ENCODE measurements around the gene PAQR9. TPM values are rescaled to one million over a fixed set of nuclear protein-coding genes. Genes with fewer than 3 reads are reported as not detected.

Gene PAQR9
- total and polyA plus RNA-seq, 2 donors (not counting 1 experiment from before 2014, with no cell fraction given) = not detected

GRCh38 chr3:142960322-142960850, 3.1 kb downstream of the PAQR9 start:
- no peak for TF ChIP-seq EZH2 (IDR thresholded peaks at IDR 0.05; ENCODE audit: borderline replicate concordance, insufficient read depth, low read depth, low read length, poor library complexity, severe bottlenecking)
- TF ChIP-seq CTCF (IDR thresholded peaks at IDR 0.05) = no peak
- H3K27me3 ChIP-seq (replicated peaks in 1 of 4; ENCODE audit: control extremely low read depth in 1 of 4, control insufficient read depth in 3 of 4, insufficient read depth in 4 of 4, low read length in 3 of 4) = peaks cover 0 to 38% (median 33%) of the 10 kb centered on the region in 4 experiments
- POLR2A ChIA-PET = no interaction called here
- Mint-ChIP-seq H3K4me1 (peaks cover 14% of the 10 kb centered on the region), H3K27me3 (peaks cover 61% of the 10 kb centered on the region), H3K27ac (no peak overlapping the region), H3K4me3 (no peak overlapping the region), H3K9me3 (ENCODE audit: insufficient read depth) (no peaks in the 10 kb centered on the region)
- peaks cover 0 to 10% (median 0%) of the 10 kb centered on the region in 3 donors for H3K9me3 ChIP-seq (ENCODE audit: control extremely low read depth in 1 of 3, control insufficient read depth in 2 of 3, insufficient read depth in 1 of 3, low read length in 2 of 3)
- intact Hi-C loops (cut with micrococcal nuclease) = no loop called here
- H3K4me1 ChIP-seq (ENCODE audit: control insufficient read depth in 2 of 2, insufficient read depth in 2 of 2, low read length in 2 of 2) = peaks cover 8 to 10% of the 10 kb centered on the region in 2 donors
- H3K36me3 ChIP-seq (replicated peaks in 1 of 2; ENCODE audit: control extremely low read depth in 1 of 2, control insufficient read depth in 1 of 2, extremely low read depth in 1 of 2, insufficient read depth in 2 of 2, low read length in 1 of 2) = no peaks in the 10 kb centered on the region
- DNase-seq (no peak), ATAC-seq (ENCODE audit: low read depth) (no peak)
- no peaks in the 10 kb centered on the region for H4K20me1 ChIP-seq (ENCODE audit: control insufficient read depth, insufficient read depth, low read length, poor library complexity, severe bottlenecking)
- H3K79me2 ChIP-seq (ENCODE audit: control insufficient read depth, insufficient read depth, low read length) = no peaks in the 10 kb centered on the region
- H2AFZ ChIP-seq (ENCODE audit: insufficient read depth, low read depth, low read length, poor library complexity, severe bottlenecking) = no peak overlapping the region
- CTCF ChIA-PET = no interaction called here
- no peak overlapping the region for H3K4me3 ChIP-seq (ENCODE audit: control extremely low read depth in 1 of 5, extremely low read depth in 1 of 5, insufficient read depth in 1 of 5, low read depth in 2 of 5, low read length in 4 of 5)
- no CpG with 5 or more reads among the region's 1 CpG for WGBS (ENCODE audit: insufficient coverage)
- H3K9ac ChIP-seq (ENCODE audit: low read length) = no peak overlapping the region
- no peak overlapping the region for H3K4me2 ChIP-seq (replicated peaks; ENCODE audit: low read depth, low read length, poor library complexity, severe bottlenecking)
- H3K27ac ChIP-seq (ENCODE audit: low read length in 2 of 2) = no peak overlapping the region

- Mint-ChIP-seq H3K27me3 (peaks cover 62% of the 10 kb centered on the region), H3K4me1 (peaks cover 11% of the 10 kb centered on the region), H3K4me3 (no peak overlapping the region), H3K27ac (no peak overlapping the region), H3K9me3 (ENCODE audit: insufficient read depth) (no peaks in the 10 kb centered on the region)
- no peak for TF ChIP-seq CTCF (IDR thresholded peaks at IDR 0.05)
- no peak for TF ChIP-seq EZH2 (IDR thresholded peaks at IDR 0.05; ENCODE audit: borderline replicate concordance, insufficient read depth, low read depth, low read length, poor library complexity, severe bottlenecking)
- Histone ChIP-seq H4K20me1 (ENCODE audit: control insufficient read depth, insufficient read depth, low read length, poor library complexity, severe bottlenecking) (no peaks in the 10 kb centered on the region), H3K79me2 (ENCODE audit: control insufficient read depth, insufficient read depth, low read length) (no peaks in the 10 kb centered on the region), H3K9me3 (ENCODE audit: control extremely low read depth in 1 of 3, control insufficient read depth in 2 of 3, insufficient read depth in 1 of 3, low read length in 2 of 3) (peaks cover 0 to 10% (median 0%) of the 10 kb centered on the region in 3 donors), H3K27ac (ENCODE audit: low read length in 2 of 2) (no peak overlapping the region), H3K4me3 (ENCODE audit: control extremely low read depth in 1 of 5, extremely low read depth in 1 of 5, insufficient read depth in 1 of 5, low read depth in 2 of 5, low read length in 4 of 5) (no peak overlapping the region), H3K4me2 (replicated peaks; ENCODE audit: low read depth, low read length, poor library complexity, severe bottlenecking) (no peak overlapping the region), H3K9ac (ENCODE audit: low read length) (no peak overlapping the region), H3K27me3 (replicated peaks in 1 of 4; ENCODE audit: control extremely low read depth in 1 of 4, control insufficient read depth in 3 of 4, insufficient read depth in 4 of 4, low read length in 3 of 4) (peaks cover 0 to 29% (median 24%) of the 10 kb centered on the region in 4 experiments), H2AFZ (ENCODE audit: insufficient read depth, low read depth, low read length, poor library complexity, severe bottlenecking) (no peak overlapping the region), H3K4me1 (ENCODE audit: control insufficient read depth in 2 of 2, insufficient read depth in 2 of 2, low read length in 2 of 2) (peaks cover 4 to 5% of the 10 kb centered on the region in 2 donors), H3K36me3 (replicated peaks in 1 of 2; ENCODE audit: control extremely low read depth in 1 of 2, control insufficient read depth in 1 of 2, extremely low read depth in 1 of 2, insufficient read depth in 2 of 2, low read length in 1 of 2) (no peaks in the 10 kb centered on the region)
- no peak for DNase-seq
- ATAC-seq (ENCODE audit: low read depth) = no peak
- WGBS (ENCODE audit: insufficient coverage) = 49% methylated on average over 2 of the region's 6 CpGs
- CTCF ChIA-PET = interaction anchor here (0.6 kb wide), 1 partner anchor 377 kb away, joined by 3 read pairs; no protein-coding TSS in a partner anchor
- intact Hi-C loops (cut with micrococcal nuclease) = no loop called here
- POLR2A ChIA-PET = no interaction called here
These were observed 4.8 kb downstream of the PAQR9 start for GRCh38 chr3:142958707-142959106.

Data from B cell (primary cell).